Epithelial cell of proximal tubule (primary cell): ENCODE data around the gene CELF4. TPM values are rescaled to one million over a fixed set of nuclear protein-coding genes. Genes with fewer than 3 reads are reported as not detected.

Source experiments
- DNase-seq: peaks from one replicate; pipeline ENCODE4 v3.0.0-alpha.2; 2011; ENCODE audit warnings: low read depth
- H3K4me3 ChIP-seq: 2 replicates; pipeline ENCODE4 v1.5.1; 2011; ENCODE audit warnings: low read depth, mild to moderate bottlenecking, low read length
- CTCF ChIP-seq: conservative IDR thresholded peaks from 2 replicates; pipeline ENCODE4 v1.5.1; 2012; ENCODE audit warnings: low read depth, mild to moderate bottlenecking, low read length
- total RNA-seq: library from RNA; depleted of rRNA; stranded (reverse); fragments of >200 nt; gene quantifications from 2 replicates; pipeline ENCODE4 v1.2.3, GENCODE V29; 2015

CELF4 gene
- total RNA-seq, 1 donor from 2014 or later, result not detected

GRCh38 chr18:37249895-37250618, 315.5 kb downstream of the CELF4 start:
- H3K4me3 ChIP-seq, result no peak overlapping the region
- TF ChIP-seq CTCF, result no peak
- no peak for DNase-seq

GRCh38 chr18:37249171-37249886, 316.3 kb downstream of the CELF4 start:
- TF ChIP-seq CTCF, result no peak
- no peak for DNase-seq
- no peak overlapping the region for H3K4me3 ChIP-seq

GRCh38 chr18:37248281-37248680, 317.3 kb downstream of the CELF4 start:
- DNase-seq, result no peak
- H3K4me3 ChIP-seq, result no peak overlapping the region
- TF ChIP-seq CTCF, result no peak

- no peak for DNase-seq
- TF ChIP-seq CTCF, result no peak
- no peak overlapping the region for H3K4me3 ChIP-seq
Observed at GRCh38 chr18:37247497-37248161, 318.0 kb downstream of the CELF4 start.

- no peak for TF ChIP-seq CTCF
- H3K4me3 ChIP-seq, result no peak overlapping the region
- DNase-seq, result no peak
Observed at GRCh38 chr18:37246779-37247340, 318.7 kb downstream of the CELF4 start.

- DNase-seq, result no peak
- no peak overlapping the region for H3K4me3 ChIP-seq
- no peak for TF ChIP-seq CTCF
Observed at GRCh38 chr18:37244618-37245017, 321.0 kb downstream of the CELF4 start.
